CD4-positive, alpha-beta T cell treated with Interferon alpha-2 for 1 hour (primary cell): ENCODE measurements around the gene ENTPD5.
A peak's percentile ranks its signal among the peaks of the same experiment; 100 is the strongest.
"Not testable (repeated sequence)": the region's sequence is repeated elsewhere in the genome, so short reads cannot be mapped to it uniquely, and the experiment has no call there.

Experiments used
- DNase-seq, 2 donors: peaks; one replicate each; pipeline ENCODE4 v3.0.0-alpha.2; 2020 to 2022

Gene ENTPD5

DNA sequence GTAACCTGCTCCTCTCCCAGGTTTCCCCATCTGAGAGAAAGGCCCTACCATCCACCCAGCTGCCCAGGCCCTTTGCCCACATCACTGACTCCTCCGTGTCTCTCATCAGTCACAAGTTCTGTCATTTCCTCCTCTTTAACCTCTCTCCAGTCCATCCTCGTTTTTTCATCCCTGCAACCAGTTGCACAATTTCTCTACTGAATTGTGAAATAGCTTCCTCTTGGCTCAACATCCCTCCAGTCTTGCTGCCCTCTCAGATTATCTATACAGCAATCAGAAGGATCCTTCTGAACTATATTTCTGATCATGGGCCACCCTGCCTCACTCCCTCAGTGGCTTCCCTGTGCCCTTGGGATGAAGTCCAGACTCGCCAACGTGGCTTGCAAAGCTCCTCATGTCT, 76.0 kb downstream of the ENTPD5 start:
- DNase-seq, result peak in 1 of 2 donors; percentile 25

- no peak for DNase-seq
Observed at GRCh38 chr14:73942180-73942579, 76.9 kb downstream of the ENTPD5 start.

- no peak for DNase-seq
Observed at GRCh38 chr14:73937012-73937411, 82.1 kb downstream of the ENTPD5 start.

GRCh38 chr14:73936548-73936947, 82.5 kb downstream of the ENTPD5 start:
- DNase-seq, result no peak

- peak in 1 of 2 donors; percentile 6 for DNase-seq
Observed at GRCh38 chr14:73935666-73936065, 83.4 kb downstream of the ENTPD5 start.

DNA sequence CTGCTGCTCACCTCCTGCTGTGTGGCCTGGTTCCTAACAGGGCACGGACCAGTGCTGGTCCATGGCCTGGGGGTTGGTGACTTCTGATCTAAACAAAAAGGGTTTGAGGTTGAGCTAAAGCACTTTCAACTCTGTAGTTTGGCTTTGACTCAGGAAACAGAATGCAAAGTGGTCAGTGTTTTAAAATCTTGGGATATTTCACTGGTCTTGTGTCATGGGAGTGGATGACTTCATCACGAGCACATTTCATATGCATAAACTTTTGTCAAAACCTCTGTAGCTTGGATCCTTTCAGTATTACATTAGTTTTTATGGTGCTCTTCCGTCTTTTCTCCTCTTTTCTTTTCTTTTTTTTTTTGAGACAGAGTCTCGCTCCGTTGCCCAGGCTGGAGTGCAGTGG, 94.8 kb downstream of the ENTPD5 start:
- DNase-seq, result no peak

GRCh38 chr14:73919457-73919856, 99.6 kb downstream of the ENTPD5 start:
- DNase-seq, result not testable (repeated sequence)

DNA sequence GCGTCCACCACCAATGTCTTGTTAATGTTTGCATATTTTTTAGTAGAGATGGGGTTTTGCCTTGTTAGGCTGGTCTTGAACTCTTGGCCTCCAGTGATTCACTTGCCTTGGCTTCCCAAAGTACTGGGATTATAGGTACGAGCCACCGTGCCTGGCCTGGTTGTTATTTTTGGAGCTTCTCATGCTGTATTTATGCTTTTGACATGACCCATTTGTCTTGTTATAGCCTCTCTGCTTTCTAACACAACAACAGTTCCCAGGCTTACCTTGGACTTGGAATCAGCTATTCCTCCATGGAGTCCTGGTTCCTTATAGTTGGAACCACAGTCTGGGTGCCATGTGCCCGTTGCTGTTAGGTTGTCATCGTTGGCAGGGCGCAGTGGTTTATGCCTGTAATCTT, 102.8 kb downstream of the ENTPD5 start:
- no peak for DNase-seq

GRCh38 chr14:73913256-73913655, 105.8 kb downstream of the ENTPD5 start:
- no peak for DNase-seq

DNA sequence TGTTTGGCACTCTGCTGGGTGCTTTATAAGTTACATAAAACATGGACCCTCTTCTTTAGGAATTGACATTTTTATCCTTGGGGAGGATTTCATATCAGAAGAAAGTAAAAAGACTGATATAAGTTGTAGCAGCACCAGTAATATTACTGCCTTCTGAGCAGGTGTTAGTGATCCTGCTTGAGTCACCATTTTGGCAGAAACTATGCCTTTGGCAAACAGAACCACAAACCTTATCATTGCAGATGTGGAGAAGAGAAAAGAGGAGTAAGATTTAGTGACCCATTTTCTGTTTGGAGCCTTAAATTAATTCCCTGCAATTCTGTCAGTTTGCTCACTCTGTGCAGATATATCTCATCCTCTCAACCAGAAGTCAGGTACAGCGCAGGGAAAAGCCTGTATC, 109.4 kb downstream of the ENTPD5 start:
- no peak for DNase-seq
